ENCODE measurements around the gene TSPAN4. TPM values are rescaled to one million over a fixed set of nuclear protein-coding genes. Genes with fewer than 3 reads are reported as not detected.
A peak's percentile ranks its signal among the peaks of the same experiment; 100 is the strongest.

TSPAN4 gene
- total and polyA plus RNA-seq, 2 of the 13 experiments (the other 11 are each of a cell fraction or from before 2014, with no cell fraction given), result 31.7 to 68.3 TPM

- no peak for TF ChIP-seq BCL3 (CRISPR knock-in tag; IDR thresholded peaks at IDR 0.05)
- 0 out of 2 replicates have a peak, but pooled peaks have one; percentile 29 for TF ChIP-seq POLR2AphosphoS5 (IDR thresholded peaks at IDR 0.05; ENCODE audit: low read depth, low read length)
- no peak for TF ChIP-seq TRIM22 (IDR thresholded peaks at IDR 0.05)
- no peak for TF ChIP-seq PTBP1 (IDR thresholded peaks at IDR 0.05; ENCODE audit: low read depth, low read length, poor library complexity, severe bottlenecking)
- peak; percentile 73; the same call in 1 of the 2 replicates for TF ChIP-seq ZNF333 (CRISPR knock-in tag; IDR thresholded peaks at IDR 0.05; ENCODE audit: borderline replicate concordance)
- TF ChIP-seq GLMP (CRISPR knock-in tag; IDR thresholded peaks at IDR 0.05; ENCODE audit: borderline replicate concordance), result no peak
- no peak for TF ChIP-seq ZNF660 (CRISPR knock-in tag; IDR thresholded peaks at IDR 0.05; ENCODE audit: borderline replicate concordance, low read depth)
- TF ChIP-seq CSRNP1 (CRISPR knock-in tag; IDR thresholded peaks at IDR 0.05), result 0 out of 2 replicates have a peak, but pooled peaks have one; percentile 65
- TF ChIP-seq ZNF251 (CRISPR knock-in tag; IDR thresholded peaks at IDR 0.05), result no peak
- TF ChIP-seq NR0B2 (CRISPR knock-in tag; IDR thresholded peaks at IDR 0.05), result 0 out of 2 replicates have a peak, but pooled peaks have one; percentile 31
- TF ChIP-seq JUN (CRISPR knock-in tag; IDR thresholded peaks at IDR 0.05), result no peak
- TF ChIP-seq ZNF737 (CRISPR knock-in tag; IDR thresholded peaks at IDR 0.05; ENCODE audit: borderline replicate concordance), result no peak
- TF ChIP-seq ZMYM3 (CRISPR knock-in tag; IDR thresholded peaks at IDR 0.05), result no peak
- no peak for TF ChIP-seq GABPA (IDR thresholded peaks at IDR 0.05; ENCODE audit: low read depth, low read length)
- no peak for TF ChIP-seq GABPA (CRISPR knock-in tag; IDR thresholded peaks at IDR 0.05; ENCODE audit: low read depth)
- TF ChIP-seq HMG20B (CRISPR knock-in tag; conservative IDR thresholded peaks at IDR 0.05), result no peak
- no peak for TF ChIP-seq YY1 (IDR thresholded peaks at IDR 0.05; ENCODE audit: insufficient read depth, insufficient replicate concordance, low read depth, low read length)
- no peak for TF ChIP-seq ZNF768 (CRISPR knock-in tag; IDR thresholded peaks at IDR 0.05)
- no peak for TF ChIP-seq IKZF5 (CRISPR knock-in tag; IDR thresholded peaks at IDR 0.05)
Measured at GRCh38 chr11:832529-833113, 10.0 kb upstream of the TSPAN4 start, which contains the start of gene CD151 (continued).
